Heart right ventricle (tissue), 16 donors: ENCODE results near the gene IQSEC1. TPM values are rescaled to one million over a fixed set of nuclear protein-coding genes. Genes with fewer than 3 reads are reported as not detected.

Experiments
- ATAC-seq, 8 donors: fragments of 200-7000 bp; cut with Tn5 transposase; one replicate each; pipeline ENCODE4 v1.9.1; 2020; ENCODE audit warnings: mild to moderate bottlenecking in 8 of 8, moderate library complexity in 8 of 8, moderate number of reproducible peaks in 1 of 8
- DNase-seq, 2 donors: peaks; one replicate each; pipeline ENCODE4 v3.0.0-alpha.2; 2020
- H3K27ac ChIP-seq, 10 donors: fragments of 200-600 bp; sonication (generic) in 2 of 10; one replicate each; pipeline versions ENCODE4 v1.5.0 to v1.8.0; 2020 to 2022; ENCODE audit warnings: mild to moderate bottlenecking in 3 of 10
- H3K27me3 ChIP-seq, 7 donors: fragments of 200-600 bp; one replicate each; pipeline ENCODE4 v1.8.0; 2021 to 2022; ENCODE audit warnings: mild to moderate bottlenecking in 2 of 7
- H3K36me3 ChIP-seq, 9 donors: fragments of 200-600 bp; sonication (generic) in 1 of 9; one replicate each; pipeline versions ENCODE4 v1.5.0 to v1.8.0; 2020 to 2022; ENCODE audit warnings: mild to moderate bottlenecking in 2 of 9
- H3K4me1 ChIP-seq, 9 donors: fragments of 200-600 bp; sonication (generic) in 1 of 9; one replicate each; pipeline versions ENCODE4 v1.5.0 to v1.8.0; 2020 to 2022; ENCODE audit warnings: mild to moderate bottlenecking in 4 of 9
- H3K4me3 ChIP-seq, 10 donors: fragments of 200-600 bp; sonication (generic) in 2 of 10; one replicate each; pipeline versions ENCODE4 v1.5.0 to v1.8.0; 2020 to 2022; ENCODE audit warnings: mild to moderate bottlenecking in 7 of 10, moderate library complexity in 2 of 10
- H3K9me3 ChIP-seq, 11 donors: fragments of 200-600 bp in 10 of 11; sonication (generic) in 2 of 11; one replicate each; pipeline versions ENCODE4 v1.5.0 to v1.8.0; 2013 to 2022; ENCODE audit warnings: mild to moderate bottlenecking in 2 of 11, control low read depth in 1 of 11, moderate library complexity in 1 of 11
- WGBS, 2 donors: extraction: QIAGEN DNeasy Blood & Tissue Kit; methylation state at CpG; one replicate each; pipeline ENCODE4 v1.1.7; 2013; ENCODE audit warnings: inconsistent platforms in 1 of 2; 5-methylcytosine and 5-hydroxymethylcytosine counted together
- intact Hi-C, 10 donors: fragments of 100-400 bp; cut with DNase I; formaldehyde crosslinking; loops; one replicate each; pipeline versions ENCODE4 v1.11.1 to v1.14.2; 2022
- polyA plus RNA-seq, 2 donors: library from polyadenylated mRNA; stranded (reverse); fragments of 200-250 nt; gene quantifications; one replicate each; pipeline ENCODE4 v1.2.3, GENCODE V29; 2013
- total RNA-seq, 10 donors: library from RNA; stranded (reverse); fragmentation: NEBNext Ultra II Directional in 3 of 10; extraction: Animal tissue kit (Norgen Biotek cat#: 25700) in 3 of 10; gene quantifications; one replicate each; pipeline versions ENCODE4 v1.2.1 to v1.2.4, GENCODE V29; 2021 to 2023
- TF ChIP-seq, protein P1 (sequence below), 9 donors: fragments of 200-600 bp; sonication (generic) in 2 of 9; IDR thresholded peaks; one replicate each; pipeline versions ENCODE4 v1.5.0 to v1.8.0; 2021 to 2022; ENCODE audit warnings: antibody characterized with exemption in 9 of 9, mild to moderate bottlenecking in 5 of 9, moderate library complexity in 1 of 9
- donor health status: Arrhythmogenic right ventricular cardiomyopathy.
- donor health status: ischemic (EF 13 %, LVEDD 7.1; RV severe dilation, severe dysfunction).
- donor health status: healthy with polysubstance abuse.
- donor health status: DM: no; HTN: yes; CAD: no.
- donor health status: DM: no; HTN: no; CAD: no.
- donor health status: ischemic (EF 25% LVEDD 6.9; RV normal size, moderate dysfunction).
- donor health status: ischemic (EF 25% LVEDD 5.7; RV mildly dilated, moderate dysfunction).
- donor health status: healthy.
- donor health status: DM: yes; HTN: yes; CAD: no.
- donor health status: Ischemic cardiomyopathy.
- donor health status: ischemic (EF 35%, LVEDD 5.7; RV mildly dilated, moderate dysfunction).
- donor health status: nonischemic (EF 11% LVEDD 7.7; RV severe dilation, severe dysfunction).
- donor health status: DM: yes; HTN: yes; CAD: no.
- donor health status: PGD.
- donor health status: ischemic (EF 29% LVEDD 5.4; RV normal size, mild dysfunction).
- donor health status: nonischemic (EF 23%, LVEDD 6.1; RV moderate dilation, normal function).

IQSEC1 gene
- total and polyA plus RNA-seq, 12 donors = 13.1 to 73.9 (median 60.4) TPM

GRCh38 chr3:12902181-12902999 is 170.8 kb downstream of the IQSEC1 start:
- TF ChIP-seq, protein P1, sequence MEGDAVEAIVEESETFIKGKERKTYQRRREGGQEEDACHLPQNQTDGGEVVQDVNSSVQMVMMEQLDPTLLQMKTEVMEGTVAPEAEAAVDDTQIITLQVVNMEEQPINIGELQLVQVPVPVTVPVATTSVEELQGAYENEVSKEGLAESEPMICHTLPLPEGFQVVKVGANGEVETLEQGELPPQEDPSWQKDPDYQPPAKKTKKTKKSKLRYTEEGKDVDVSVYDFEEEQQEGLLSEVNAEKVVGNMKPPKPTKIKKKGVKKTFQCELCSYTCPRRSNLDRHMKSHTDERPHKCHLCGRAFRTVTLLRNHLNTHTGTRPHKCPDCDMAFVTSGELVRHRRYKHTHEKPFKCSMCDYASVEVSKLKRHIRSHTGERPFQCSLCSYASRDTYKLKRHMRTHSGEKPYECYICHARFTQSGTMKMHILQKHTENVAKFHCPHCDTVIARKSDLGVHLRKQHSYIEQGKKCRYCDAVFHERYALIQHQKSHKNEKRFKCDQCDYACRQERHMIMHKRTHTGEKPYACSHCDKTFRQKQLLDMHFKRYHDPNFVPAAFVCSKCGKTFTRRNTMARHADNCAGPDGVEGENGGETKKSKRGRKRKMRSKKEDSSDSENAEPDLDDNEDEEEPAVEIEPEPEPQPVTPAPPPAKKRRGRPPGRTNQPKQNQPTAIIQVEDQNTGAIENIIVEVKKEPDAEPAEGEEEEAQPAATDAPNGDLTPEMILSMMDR (IDR thresholded peaks at IDR 0.05) = no peak
- Histone ChIP-seq H3K9me3 (no peaks in the 10 kb centered on the region), H3K27ac (no peak overlapping the region), H3K4me1 (peaks cover 6 to 63% (median 28%) of the 10 kb centered on the region in 9 donors), H3K36me3 (peaks cover 0 to 99% (median 20%) of the 10 kb centered on the region in 9 donors), H3K4me3 (no peak overlapping the region), H3K27me3 (no peaks in the 10 kb centered on the region)
- ATAC-seq (no peak), DNase-seq (no peak)
- intact Hi-C loops = no loop called here
- 89% methylated on average over 24 of the region's 24 CpGs for WGBS, 2 donors

DNA sequence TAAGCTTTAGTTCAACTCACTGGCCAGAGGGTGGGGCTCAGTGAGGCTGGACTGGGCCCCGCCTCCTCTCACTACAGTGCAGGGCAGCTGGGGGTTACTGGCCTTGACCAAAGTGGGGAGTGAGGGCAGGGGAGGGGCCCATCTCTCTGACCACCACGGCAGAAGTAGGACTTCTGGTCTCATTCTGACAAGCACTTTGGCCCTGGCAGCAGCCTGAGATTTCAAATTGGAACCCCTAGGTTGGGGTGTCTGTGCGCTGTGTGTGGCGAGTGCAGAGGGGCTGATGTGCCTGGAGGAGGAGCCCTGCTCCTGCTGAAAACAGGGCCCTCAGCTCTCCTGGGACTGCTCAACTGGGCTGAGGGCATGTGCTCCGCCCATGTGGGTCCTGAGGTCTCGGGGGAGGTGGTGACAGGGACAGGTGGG is 171.6 kb downstream of the IQSEC1 start:
- intact Hi-C loops = no loop called here
- Histone ChIP-seq H3K4me1 (peaks cover 6 to 61% (median 29%) of the 10 kb centered on the region in 9 donors), H3K9me3 (no peaks in the 10 kb centered on the region), H3K27ac (no peak overlapping the region), H3K36me3 (peaks cover 0 to 94% (median 20%) of the 10 kb centered on the region in 9 donors), H3K27me3 (no peaks in the 10 kb centered on the region), H3K4me3 (no peak overlapping the region)
- no peak for ATAC-seq
- WGBS, 2 donors = 75 to 76% methylated on average over 6 of the region's 6 CpGs
- TF ChIP-seq, protein P1 (IDR thresholded peaks at IDR 0.05) = peak in 1 of 9 donors; percentile 17
- no peak for DNase-seq

GRCh38 chr3:12900885-12901411 is 172.3 kb downstream of the IQSEC1 start:
- TF ChIP-seq, protein P1 (IDR thresholded peaks at IDR 0.05) = no peak
- H3K36me3 ChIP-seq = peaks cover 0 to 87% (median 20%) of the 10 kb centered on the region in 9 donors
- no peaks in the 10 kb centered on the region for H3K9me3 ChIP-seq
- ATAC-seq (no peak), DNase-seq (no peak)
- H3K27ac ChIP-seq = no peak overlapping the region
- H3K27me3 ChIP-seq = no peaks in the 10 kb centered on the region
- 95 to 96% methylated on average over 22 of the region's 22 CpGs for WGBS, 2 donors
- peaks cover 2 to 61% (median 29%) of the 10 kb centered on the region in 9 donors for H3K4me1 ChIP-seq
- intact Hi-C loops = no loop called here
- no peak overlapping the region for H3K4me3 ChIP-seq

DNA sequence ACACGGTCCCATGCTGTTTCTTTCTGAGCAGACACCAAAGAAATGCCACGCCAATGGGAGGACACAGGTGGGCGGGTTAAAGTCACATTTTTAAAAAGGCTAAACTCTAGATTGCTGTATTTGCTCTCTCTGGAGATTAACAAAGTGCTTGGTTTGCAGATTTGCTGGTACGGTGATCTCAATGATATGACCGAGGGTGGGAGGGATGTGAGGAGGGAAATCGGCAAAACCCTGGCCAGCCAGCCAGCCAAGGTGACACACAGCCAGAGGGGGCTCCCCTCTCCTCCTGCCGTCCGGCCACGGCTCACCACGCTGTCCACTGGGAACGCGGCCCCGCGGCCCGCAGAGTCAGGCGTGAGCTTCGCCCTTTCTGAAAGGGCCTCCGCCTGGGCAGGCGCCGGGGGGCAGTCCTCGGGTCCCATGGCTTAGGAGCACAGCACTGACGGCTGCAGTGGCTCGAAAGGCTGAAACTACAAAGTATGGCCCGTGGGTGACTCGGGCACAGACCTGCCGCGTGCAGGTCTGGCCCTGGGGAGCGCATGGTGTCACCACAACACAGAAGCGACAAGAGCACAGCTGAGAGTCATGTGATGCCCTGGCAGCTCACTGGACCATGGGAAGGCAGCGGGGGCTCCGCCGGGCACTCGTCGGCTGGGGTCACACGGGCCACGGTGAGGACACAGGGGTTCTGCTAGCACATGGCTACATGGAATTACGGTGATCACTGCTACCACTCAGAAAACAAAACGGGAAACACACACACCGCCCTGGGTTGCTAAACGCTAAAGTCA is 174.1 kb downstream of the IQSEC1 start:
- intact Hi-C loops = loop anchor here in 6 of 10 donors (5.0 to 10.0 kb wide), 2 partner anchors 83 to 86 kb away; no protein-coding TSS in a partner anchor
- H3K27ac ChIP-seq = no peak overlapping the region

More for the DNA sequence above, 174.1 kb downstream of the IQSEC1 start:
- Histone ChIP-seq H3K4me1 (peaks cover 12 to 59% (median 32%) of the 10 kb centered on the region in 9 donors), H3K36me3 (peaks cover 0 to 69% (median 16%) of the 10 kb centered on the region in 9 donors), H3K27me3 (no peaks in the 10 kb centered on the region), H3K4me3 (no peak overlapping the region), H3K9me3 (no peaks in the 10 kb centered on the region)
- TF ChIP-seq, protein P1 (IDR thresholded peaks at IDR 0.05) = no peak
- no peak for DNase-seq
- ATAC-seq = no peak
- WGBS, 2 donors = 93% methylated on average over 40 of the region's 40 CpGs
